GM19324 (cell line): ENCODE measurements around the gene METTL23.
"Not testable (repeated sequence)": the region's sequence is repeated elsewhere in the genome, so short reads cannot be mapped to it uniquely, and the experiment has no call there.

Experiments used
- ATAC-seq: cut with Tn5 transposase; IDR thresholded peaks from one replicate; pipeline ENCODE4 v1.9.1; 2021; ENCODE audit warnings: mild to moderate bottlenecking, moderate library complexity; ENCODE audit not compliant: unreplicated experiment, low FRiP score

The METTL23 gene

DNA sequence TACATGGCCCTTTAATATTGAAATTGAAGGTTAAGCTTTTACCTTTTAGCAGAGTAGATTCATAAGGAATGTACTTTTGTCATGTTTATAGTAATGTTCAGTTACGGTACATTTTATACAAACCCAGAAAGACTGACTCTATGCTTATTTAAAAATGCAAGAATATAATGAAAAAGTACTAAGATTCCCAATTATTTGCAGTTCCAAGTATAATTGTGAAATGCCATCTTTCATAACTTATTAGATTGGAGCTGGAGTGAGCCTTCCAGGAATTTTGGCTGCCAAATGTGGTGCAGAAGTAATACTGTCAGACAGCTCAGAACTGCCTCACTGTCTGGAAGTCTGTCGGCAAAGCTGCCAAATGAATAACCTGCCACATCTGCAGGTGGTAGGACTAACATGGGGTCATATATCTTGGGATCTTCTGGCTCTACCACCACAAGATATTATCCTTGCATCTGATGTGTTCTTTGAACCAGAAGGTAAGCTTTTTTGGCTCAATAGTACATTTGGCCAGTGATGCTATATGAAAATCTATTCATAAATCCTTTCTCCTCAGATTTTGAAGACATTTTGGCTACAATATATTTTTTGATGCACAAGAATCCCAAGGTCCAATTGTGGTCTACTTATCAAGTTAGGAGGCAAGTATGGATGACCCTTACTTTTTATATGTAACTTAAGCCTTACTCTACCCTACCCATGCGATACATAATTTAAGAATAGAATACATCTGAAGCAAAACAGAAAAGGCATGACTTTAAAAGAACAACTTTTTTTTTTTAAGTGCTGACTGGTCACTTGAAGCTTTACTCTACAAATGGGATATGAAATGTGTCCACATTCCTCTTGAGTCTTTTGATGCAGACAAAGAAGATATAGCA is 6.3 kb downstream of the METTL23 start:
- ATAC-seq = no peak

DNA sequence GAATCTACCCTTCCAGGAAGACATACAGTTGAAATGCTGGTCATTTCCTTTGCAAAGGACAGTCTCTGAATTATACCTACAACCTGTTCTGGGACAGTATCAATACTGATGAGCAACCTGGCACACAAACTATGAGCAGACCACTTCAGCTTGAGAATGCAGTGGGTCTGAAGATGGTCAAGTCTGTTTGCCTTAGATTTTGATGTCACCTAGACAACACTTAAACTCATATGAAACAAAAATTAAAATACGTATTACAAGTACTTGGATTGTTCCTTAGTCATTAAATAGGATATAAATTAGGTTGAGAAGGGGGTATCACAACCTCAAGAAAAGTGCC is 6.9 kb downstream of the METTL23 start:
- ATAC-seq = no peak

DNA sequence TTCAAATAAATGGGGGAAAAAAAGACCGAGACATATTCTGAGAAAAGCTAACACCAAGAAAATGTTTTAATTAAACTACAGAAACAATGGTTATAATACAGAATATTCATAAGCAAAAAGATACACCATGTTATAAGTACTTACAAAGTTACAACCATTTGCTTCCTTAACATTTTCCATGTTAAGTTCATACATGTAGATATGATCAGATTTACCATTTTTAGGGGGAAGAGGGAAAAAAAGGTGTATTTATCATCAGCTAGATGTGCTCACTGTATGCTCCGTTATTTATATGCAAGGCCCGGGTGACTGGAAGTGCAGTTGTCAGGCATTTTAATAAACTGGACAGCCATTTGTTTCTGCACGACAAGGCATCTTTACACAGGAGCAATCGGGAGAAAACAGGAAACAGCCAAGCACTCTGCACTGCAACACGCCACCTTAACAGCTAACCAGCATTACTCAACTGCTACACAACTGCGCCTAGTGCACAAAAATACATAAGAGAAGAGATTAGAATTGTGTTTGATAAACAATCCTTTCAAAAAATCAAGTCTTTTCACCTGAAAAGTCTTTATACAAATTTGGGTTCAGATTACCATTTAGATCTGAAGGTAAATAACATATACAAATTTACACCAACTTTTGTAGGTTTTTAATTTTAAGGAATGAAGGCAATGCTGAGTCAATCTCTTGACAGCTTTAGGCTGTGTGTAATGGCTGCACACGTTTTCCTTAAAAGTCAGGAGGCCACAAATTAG is 7.6 kb downstream of the METTL23 start:
- no peak for ATAC-seq

DNA sequence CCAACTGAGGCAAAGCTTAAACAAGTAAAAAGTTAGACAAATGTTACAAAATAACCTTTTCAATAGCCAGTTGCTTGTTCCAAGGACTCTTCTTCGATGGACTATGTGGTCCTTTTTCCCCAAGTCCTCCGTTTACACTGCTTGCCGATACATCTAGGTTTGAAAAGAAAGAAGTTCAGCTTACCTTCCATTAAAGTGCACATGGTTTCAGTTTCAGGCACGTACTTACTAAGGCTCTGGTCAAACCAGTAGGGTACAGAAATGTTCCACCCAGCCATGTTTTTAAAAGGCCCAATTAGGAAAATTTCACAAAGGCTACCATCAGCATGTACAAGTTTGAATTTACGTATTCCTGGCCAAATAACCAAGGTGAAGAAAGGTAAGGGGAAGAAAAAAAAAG is 8.4 kb downstream of the METTL23 start:
- ATAC-seq = no peak

DNA sequence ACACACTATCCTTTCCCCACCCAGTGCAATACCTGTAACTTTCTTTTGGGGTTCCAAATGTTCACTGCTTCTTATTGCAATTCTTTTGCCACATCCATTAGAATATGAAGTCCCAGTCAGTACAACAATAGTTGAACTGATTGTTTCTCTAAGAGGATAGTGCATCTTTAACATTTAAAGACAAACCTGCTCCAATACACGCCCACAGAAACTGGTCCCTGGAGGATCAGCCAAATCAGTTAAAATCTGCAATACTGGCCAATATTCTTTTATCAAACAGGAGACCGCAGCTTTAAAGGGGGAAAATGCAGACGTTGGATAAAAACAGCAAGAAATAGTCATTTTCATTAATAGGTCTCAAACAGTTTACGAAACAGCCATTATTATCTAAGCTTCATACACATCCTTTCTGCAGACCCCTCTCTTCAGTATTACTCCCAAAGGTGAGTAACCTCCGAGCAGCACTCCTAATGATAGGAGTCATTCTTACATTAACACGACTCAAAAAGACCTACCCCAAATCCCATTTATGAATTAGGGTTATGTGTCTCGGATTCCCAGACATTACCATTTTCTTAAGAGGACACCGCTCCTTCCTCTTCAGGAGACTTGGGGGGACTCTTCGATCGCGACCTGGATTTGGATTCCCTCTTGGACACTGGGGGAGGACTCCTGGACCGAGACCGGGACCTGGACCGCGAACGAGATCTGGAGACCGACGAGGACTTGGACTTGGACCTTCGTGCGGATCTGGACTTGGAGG is 9.1 kb downstream of the METTL23 start:
- no peak for ATAC-seq

DNA sequence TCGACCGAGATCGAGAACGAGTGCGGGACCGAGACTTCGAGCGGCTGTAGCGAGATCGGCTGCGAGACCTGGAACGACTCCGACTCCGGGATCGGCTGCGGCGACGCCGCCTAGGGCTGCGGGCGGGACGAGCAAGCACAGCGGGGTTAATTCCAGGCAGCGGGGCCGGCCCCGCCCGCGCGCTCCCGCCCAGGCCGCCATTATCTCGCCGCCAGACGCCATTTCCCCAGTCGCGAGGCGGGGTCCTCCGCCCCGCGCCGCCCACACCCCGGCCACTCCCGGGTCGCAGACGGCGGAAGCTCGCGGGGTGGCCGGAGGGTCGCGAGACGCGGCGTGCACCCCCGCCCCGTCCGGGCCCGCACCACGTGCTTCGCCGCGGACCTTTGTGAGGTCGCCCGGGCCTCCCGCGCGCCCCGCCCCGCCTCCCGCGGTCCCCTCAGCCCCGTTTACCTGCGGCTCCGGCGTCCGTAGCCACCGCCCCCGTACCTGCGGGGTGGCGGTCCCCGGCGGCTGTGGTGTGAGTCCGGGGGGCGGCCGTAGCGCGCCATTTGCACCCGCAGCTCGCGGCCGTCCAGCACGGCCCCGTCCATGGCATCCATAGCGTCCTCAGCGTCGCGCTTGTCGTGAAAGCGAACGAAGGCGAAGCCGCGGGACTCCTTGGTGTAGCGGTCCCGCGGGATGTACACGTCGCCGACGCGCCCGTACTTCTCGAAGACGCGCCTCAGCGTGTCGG is 9.9 kb downstream of the METTL23 start:
- ATAC-seq = peak; percentile 20

DNA sequence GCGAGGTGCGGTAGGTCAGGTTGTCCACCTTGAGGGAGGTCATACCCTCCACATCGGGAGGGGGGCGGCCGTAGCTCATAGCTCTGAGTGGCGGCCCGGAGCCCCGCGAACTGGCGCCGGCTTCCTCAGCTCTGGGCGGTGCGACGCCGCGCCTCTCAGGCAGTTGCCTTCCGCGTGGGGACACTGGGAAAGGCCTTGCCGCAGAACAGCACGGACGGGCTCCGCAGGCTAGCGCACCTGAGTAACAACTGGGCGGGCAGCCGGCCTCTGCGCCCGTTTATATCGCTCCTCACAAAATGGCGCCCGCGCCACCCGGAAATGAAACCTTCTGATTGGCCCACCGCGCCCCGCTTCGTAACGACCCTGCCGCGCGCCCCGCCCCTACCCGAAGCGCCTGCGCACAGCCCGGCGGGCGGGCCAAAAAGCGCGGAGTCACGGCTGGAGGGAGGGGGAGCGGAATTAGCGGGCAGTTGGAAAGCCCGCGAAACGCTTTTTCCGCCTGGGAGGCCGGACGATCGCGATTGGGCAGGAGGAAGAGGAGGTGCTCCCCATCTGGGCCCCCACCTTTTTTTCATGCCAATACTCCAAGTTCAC is 10.5 kb downstream of the METTL23 start, which contains the start of gene SRSF2:
SRSF2 (minus strand) TSS at position 250 of the 594 bp plus-strand sequence; CDS start at position 79, 171 bp downstream.
- peak; percentile 82 for ATAC-seq

DNA sequence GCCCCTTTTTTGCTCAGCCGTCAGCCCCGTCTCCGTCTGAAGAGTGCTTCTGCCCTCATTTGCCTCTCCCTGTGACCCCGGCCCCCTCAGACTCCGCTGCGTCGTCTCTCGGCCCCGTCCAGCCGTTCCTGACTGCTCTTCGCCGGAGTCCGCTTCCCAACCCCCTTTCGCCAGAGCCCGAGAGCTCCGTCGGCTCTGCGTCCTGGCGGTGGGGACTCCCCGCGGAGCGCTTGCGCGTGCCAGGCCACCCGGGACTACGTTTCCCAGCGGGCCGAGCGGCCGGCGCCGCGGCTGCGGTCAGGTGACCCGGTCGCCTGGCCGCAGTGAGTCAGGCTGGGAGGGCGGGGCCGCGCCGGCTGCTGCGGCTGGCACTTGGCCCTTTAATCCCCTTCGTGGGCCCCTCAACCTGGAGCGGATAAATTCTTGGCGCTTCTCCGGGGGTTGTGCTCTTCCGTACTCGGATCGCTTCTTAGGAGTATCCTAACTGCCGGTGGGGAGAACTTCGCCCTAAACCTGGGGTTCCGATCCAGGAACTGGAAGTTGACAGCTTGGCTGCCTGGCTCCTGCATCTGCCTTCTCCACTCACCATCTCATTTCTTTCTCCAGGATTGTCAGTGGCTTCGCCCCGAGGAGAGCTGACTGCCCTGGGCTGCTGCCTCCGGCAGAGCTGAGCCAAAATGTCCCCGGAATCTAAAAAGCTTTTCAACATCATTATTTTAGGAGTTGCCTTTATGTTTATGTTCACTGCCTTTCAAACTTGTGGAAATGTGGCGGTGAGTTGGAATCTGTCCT is 11.2 kb downstream of the METTL23 start, which contains the start of gene MFSD11:
MFSD11 (plus strand) TSS at position 444 of the 792 bp plus-strand sequence; CDS start at position 678, 234 bp downstream.
- peak; percentile 71 for ATAC-seq

DNA sequence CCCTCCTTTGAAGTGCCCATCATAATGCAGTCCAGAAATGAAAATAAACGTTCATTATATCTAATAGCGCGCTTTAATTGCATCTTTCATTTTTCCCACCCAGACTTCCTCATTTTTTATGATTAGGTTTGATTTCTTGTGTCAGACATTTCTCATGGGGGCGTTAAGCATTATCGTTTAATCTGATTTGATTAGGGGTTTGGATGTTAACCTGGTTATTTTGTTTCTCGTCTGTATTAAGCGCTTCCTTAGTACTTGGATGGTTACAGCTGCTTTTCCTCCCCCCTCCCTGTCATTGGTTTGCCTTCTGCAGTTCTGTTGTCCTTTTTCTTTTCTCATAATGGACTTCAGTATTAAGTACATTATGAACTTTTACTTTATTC is 11.8 kb downstream of the METTL23 start:
- ATAC-seq = no peak

DNA sequence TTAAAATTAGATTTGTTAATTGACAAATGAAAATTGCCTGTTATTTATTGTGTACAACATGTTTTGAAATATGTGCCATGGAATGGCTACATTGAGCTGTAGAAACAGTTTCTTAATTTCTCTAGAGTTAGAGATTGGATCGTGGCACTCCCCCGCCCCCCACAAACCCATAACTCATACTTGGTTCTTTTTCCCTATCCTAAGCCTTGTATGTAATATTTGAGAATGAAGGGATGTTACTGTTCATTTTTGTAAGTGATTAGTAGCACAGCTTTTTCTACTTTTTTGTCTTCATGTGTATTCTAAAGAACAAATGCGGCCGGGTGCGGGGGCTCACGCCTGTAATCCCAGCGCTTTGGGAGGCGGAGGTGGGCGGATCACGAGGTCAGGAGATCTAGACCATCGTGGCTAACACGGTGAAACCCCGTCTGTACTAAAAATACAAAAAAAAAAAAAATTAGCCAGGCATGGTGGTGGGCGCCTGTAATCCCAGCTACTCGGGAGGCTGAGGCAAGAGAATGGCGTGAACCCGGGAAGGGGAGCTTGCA is 13.0 kb downstream of the METTL23 start:
- ATAC-seq = not testable (repeated sequence)

DNA sequence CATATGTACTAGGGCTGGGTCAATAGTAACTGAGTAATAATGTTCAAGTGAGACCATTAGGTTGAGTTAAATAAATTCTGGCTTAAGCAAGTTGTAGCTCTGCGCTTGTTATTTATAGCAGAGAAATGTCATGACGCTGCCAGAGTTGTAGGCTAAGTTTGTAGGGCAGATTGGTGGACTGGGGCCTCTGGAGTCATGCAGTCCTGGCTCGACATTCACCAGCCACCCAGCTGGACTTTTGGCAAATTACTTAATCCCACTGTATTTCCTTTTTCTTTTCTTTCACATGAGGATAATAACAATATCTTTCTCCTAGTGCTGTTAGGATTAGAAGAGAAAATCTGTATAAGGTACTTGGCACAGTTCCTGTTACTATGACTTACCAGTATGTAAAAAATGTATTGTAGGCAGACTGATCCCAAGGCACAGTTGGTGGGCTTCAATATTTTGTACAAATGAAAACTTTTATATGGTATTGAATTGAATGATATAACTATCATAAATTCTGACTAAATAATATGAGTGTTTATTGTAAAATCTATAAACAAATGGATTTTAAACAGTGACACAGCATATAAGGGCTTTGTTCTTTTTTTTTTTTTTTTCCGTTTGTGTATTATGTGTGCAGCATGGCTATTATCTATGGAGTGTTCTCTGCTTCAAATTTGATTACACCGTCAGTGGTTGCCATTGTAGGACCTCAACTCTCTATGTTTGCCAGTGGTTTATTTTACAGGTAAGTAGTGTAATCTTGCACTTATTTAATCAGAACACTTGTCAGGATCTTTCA is 13.9 kb downstream of the METTL23 start:
- ATAC-seq = no peak

DNA sequence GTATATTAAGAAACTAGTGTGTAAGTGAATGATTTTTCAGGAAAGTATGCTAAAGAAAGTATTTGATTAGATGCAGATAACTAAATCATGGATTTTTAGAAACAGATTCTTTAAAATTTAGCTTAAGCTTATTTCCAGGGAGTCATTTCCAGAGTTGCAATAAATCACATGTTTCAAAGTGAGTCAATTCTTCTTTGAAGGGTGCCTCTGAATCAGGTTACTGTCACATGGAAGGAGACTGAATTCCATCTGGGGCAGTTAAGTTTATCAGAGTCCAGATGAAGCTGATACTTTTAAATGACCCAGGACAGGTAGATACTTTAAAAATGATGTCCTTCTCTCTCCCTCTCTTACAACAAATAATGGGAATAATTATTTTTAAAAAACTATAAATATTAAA is 16.3 kb downstream of the METTL23 start:
- ATAC-seq = no peak

DNA sequence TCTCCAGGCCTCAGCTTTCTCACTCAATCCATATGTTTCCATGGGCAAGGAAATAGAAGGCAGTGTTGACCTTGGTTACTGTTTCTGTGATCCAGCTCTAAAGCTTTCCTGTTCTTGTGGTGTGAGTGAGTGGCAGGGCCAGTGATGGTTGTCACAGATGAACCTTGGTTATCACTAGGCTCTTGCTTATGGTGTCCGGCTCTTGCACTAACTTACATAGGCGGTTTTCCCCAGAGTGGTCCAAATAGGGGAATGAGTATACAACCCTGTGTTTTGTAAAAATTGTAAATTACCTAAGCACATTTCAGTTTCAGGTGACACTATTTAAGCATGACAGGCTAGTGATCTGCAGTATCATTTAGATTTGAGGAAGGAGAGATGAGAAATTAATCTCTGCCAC is 18.1 kb downstream of the METTL23 start:
- no peak for ATAC-seq

DNA sequence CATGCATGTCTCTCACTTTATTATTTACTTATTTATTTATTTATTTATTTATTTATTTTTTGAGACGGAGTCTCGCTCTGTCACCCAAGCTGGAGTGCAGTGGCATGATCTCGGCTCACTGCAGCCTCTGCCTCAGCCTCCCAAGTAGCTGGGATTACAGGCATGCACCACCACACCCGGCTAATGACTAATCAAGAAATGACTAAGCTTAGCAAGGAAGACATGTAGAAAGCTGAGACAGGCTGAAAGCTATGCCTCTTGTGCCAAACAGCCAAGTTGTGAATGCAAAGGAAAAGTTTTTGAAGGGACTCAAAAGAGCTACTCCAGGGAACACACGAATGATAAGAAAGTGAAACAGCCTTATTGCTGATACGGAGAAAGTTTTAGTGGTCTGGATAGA is 19.1 kb downstream of the METTL23 start:
- not testable (repeated sequence) for ATAC-seq

DNA sequence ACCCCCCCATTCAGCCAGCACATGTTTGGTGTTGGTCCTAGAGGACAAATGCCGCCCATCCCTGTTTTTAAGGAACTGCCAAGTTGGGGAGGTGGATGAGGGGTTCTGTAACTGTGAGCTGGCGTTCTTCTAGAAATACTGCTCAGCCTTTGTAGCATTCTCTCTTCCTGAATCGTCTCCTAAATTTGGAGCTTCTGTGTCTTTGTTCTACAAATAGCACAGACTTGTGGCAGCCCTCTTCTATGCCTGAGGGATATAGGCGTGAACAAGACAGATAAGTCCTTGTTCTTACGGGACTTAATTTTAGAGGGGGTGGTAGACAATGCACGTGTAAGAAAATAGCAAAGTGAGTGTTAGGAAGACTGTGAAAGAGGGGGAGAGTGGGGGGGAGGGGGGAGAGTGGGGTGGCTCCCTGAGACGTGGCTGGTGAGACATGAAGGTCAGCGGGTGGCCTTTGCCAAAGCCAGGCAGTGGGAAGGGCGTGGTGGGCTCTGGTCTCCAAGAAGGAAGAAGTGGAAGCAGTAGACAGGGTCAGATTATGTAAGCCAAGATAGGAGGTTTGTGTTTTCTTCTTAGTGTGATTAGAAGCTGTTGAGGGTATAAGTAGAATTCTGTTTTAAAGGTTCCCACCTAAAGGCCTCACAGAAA is 21.2 kb downstream of the METTL23 start:
- no peak for ATAC-seq

DNA sequence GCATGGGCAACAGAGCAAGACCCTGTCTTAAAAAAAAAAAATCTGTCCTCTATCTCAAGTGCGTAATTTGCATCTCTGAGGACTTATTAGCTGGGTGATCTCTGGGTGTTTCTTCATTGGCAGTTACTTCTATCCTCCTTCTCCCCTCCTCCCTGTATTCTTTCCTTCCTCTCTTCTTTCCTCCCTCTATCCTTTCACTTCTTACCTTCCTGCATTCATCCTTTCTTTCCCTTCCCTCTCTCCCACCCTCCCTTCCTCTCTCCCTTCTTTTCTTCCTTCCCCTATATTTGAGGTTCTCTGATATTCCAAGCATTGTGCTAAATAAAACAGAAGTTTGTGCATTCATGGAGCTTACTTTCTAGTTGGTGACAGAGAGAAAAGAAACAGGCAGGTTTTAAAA is 22.0 kb downstream of the METTL23 start:
- ATAC-seq = no peak

DNA sequence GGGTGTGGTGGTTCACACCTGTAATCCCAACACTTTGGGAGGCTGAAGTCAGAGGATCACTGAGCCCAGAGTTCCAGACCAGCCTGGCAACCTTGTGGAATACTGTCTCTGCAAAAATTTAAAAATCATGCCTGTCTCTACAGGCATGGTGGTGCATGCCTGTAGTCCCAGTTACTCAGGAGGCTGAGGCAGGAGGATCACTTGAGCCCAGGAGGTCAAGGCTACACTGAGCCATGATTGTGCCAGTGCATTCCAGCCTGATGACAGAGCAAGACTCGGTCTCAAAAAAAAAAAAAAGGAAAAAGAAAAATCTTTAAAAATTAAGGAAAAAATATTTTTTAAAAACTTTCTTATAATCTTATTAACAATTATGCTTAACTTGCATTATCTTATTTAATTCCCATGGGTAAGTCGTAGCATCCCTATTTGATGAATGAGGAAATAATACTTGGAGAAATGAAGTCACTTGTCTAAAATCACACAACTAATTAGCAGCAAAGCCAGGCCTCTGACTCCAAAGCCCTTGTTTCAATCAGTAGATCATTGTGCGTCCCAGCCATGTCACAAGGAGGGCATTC is 24.9 kb downstream of the METTL23 start:
- ATAC-seq = no peak
